ENCODE results near the gene DSCAML1.

- TF ChIP-seq CTCF (IDR thresholded peaks at IDR 0.05; ENCODE audit: insufficient read depth, low read depth, low read length) (no peak), EZH2 (IDR thresholded peaks at IDR 0.05; ENCODE audit: insufficient read depth, low read length) (no peak)
Measured at GRCh38 chr11:117502015-117502778, 294.8 kb downstream of the DSCAML1 start.
